Ishikawa (cell line): ENCODE data around the gene GPC6.

Source experiments
- CEBPB ChIP-seq: IDR thresholded peaks from 2 replicates; pipeline ENCODE4 v1.6.1; 2012
- CREB1 ChIP-seq: IDR thresholded peaks from 2 replicates; pipeline ENCODE4 v1.6.1; 2012; ENCODE audit warnings: low read depth
- EGR1 ChIP-seq: IDR thresholded peaks from 2 replicates; pipeline ENCODE4 v1.6.1; 2012
- EP300 ChIP-seq: IDR thresholded peaks from 2 replicates; pipeline ENCODE4 v1.6.1; 2012; ENCODE audit warnings: borderline replicate concordance
- FOXM1 ChIP-seq: IDR thresholded peaks from 2 replicates; pipeline ENCODE4 v1.6.1; 2012; ENCODE audit warnings: low read depth, borderline replicate concordance
- NFIC ChIP-seq: IDR thresholded peaks from 2 replicates; pipeline ENCODE4 v1.6.1; 2012
- RAD21 ChIP-seq: IDR thresholded peaks from 2 replicates; pipeline ENCODE4 v1.6.1; 2012; ENCODE audit warnings: low read depth
- TAF1 ChIP-seq: IDR thresholded peaks from 2 replicates; pipeline ENCODE4 v1.6.1; 2012; ENCODE audit warnings: low read depth, mild to moderate bottlenecking
- TCF12 ChIP-seq: IDR thresholded peaks from 2 replicates; pipeline ENCODE4 v1.6.1; 2012; ENCODE audit warnings: low read depth
- TEAD4 ChIP-seq: IDR thresholded peaks from 2 replicates; pipeline ENCODE4 v1.6.1; 2012
- YY1 ChIP-seq: IDR thresholded peaks from 2 replicates; pipeline ENCODE4 v1.6.1; 2012; ENCODE audit warnings: low read depth
- ZBTB7A ChIP-seq: IDR thresholded peaks from 2 replicates; pipeline ENCODE4 v1.6.1; 2012; ENCODE audit warnings: low read depth
- TF ChIP-seq, protein P1 (sequence below): IDR thresholded peaks from 2 replicates; pipeline ENCODE4 v1.6.1; 2012
- TF ChIP-seq, protein P2 (sequence below): IDR thresholded peaks from 2 replicates; pipeline ENCODE4 v1.6.1; 2012; ENCODE audit warnings: low read depth, mild to moderate bottlenecking
- TF ChIP-seq, protein P3 (sequence below): IDR thresholded peaks from 2 replicates; pipeline ENCODE4 v1.6.1; 2012

Gene GPC6

DNA sequence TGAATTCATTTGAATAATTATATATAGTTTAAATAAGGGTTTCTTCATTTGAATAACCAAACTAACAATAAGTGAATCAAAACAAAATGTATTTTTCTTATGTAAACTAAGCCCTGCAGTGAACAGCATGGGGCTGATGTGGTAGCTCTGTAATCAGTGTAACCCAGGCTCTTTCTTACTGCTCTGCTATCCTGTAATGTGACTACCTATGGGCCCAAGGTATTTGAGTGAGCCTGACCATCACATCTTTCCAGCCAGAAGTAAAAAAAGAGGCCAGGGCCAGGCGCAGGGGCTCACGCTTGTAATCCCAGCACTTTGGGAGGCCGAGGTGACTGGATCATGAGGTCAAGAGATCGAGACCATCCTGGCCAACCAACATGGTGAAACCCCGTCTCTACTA, 758.3 kb downstream of the GPC6 start:
- TF ChIP-seq NFIC (no peak), TEAD4 (no peak), CREB1 (no peak), TCF12 (no peak), FOXM1 (no peak), EGR1 (no peak), CEBPB (no peak), EP300 (no peak), TAF1 (no peak), RAD21 (no peak), YY1 (no peak), ZBTB7A (no peak)
- TF ChIP-seq, protein P1, sequence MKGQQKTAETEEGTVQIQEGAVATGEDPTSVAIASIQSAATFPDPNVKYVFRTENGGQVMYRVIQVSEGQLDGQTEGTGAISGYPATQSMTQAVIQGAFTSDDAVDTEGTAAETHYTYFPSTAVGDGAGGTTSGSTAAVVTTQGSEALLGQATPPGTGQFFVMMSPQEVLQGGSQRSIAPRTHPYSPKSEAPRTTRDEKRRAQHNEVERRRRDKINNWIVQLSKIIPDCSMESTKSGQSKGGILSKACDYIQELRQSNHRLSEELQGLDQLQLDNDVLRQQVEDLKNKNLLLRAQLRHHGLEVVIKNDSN = no peak
- TF ChIP-seq, protein P2, sequence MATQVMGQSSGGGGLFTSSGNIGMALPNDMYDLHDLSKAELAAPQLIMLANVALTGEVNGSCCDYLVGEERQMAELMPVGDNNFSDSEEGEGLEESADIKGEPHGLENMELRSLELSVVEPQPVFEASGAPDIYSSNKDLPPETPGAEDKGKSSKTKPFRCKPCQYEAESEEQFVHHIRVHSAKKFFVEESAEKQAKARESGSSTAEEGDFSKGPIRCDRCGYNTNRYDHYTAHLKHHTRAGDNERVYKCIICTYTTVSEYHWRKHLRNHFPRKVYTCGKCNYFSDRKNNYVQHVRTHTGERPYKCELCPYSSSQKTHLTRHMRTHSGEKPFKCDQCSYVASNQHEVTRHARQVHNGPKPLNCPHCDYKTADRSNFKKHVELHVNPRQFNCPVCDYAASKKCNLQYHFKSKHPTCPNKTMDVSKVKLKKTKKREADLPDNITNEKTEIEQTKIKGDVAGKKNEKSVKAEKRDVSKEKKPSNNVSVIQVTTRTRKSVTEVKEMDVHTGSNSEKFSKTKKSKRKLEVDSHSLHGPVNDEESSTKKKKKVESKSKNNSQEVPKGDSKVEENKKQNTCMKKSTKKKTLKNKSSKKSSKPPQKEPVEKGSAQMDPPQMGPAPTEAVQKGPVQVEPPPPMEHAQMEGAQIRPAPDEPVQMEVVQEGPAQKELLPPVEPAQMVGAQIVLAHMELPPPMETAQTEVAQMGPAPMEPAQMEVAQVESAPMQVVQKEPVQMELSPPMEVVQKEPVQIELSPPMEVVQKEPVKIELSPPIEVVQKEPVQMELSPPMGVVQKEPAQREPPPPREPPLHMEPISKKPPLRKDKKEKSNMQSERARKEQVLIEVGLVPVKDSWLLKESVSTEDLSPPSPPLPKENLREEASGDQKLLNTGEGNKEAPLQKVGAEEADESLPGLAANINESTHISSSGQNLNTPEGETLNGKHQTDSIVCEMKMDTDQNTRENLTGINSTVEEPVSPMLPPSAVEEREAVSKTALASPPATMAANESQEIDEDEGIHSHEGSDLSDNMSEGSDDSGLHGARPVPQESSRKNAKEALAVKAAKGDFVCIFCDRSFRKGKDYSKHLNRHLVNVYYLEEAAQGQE = no peak
- TF ChIP-seq, protein P3, sequence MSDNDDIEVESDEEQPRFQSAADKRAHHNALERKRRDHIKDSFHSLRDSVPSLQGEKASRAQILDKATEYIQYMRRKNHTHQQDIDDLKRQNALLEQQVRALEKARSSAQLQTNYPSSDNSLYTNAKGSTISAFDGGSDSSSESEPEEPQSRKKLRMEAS = no peak

DNA sequence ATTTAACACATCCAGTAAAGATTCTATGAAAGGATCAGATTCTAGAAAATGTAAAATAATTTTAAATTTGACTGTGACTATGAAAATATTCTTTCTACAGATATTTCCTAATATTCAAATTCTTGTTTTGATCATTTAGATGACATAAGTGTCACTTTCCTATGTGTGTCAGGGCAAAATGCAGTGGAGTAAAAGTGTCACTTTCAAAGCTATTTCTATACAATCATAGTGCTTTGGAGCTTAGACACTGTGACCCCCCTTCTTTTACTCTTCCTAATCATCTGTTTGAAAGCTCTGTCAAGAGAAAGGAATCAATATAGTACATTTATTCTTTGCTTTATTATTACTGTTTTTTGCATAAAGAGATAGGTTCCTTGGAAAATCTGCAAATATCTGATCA, 760.9 kb downstream of the GPC6 start:
- TF ChIP-seq, protein P1 = no peak
- TF ChIP-seq, protein P3 = no peak
- no peak for TF ChIP-seq TCF12

DNA sequence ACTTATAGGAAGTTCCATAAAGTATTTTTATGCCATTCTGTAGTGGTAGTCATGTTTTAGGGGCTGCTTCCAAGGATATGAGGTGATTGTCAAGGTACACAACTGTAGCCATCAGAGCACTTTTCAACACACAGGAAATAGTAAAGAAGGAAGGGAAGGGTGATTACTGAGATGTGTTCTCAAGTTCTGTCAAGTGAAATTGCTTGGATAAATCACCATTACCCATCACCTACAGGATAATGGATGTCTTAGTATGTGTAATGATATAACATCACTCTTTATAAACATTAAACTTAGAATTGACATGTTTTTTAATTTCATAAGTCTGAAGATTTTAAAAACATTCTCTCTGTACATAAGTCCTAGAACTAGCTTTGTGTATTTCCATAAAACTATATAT, 765.0 kb downstream of the GPC6 start:
- TF ChIP-seq TAF1 = no peak
- no peak for TF ChIP-seq YY1
- TF ChIP-seq EGR1 = no peak
- TF ChIP-seq TCF12 = no peak
- TF ChIP-seq, protein P3 = no peak

DNA sequence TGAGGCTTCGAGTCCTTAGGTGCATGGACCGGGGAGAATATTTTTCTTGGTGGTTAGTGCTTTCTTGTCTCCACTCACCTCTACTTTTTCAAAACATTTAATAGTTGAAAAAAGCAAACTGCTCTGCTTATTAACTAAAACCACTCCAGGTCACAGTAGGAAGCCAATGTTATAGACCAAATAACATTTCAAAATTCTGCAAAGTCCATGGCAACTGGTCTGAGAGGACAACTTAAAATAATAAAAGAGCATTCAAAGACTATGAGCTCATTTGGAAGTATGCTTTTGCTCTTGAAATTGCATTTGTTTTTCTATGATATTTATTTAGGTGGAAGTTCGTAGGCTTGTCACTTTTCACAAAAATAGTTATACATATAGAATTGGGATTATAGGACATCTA, 769.9 kb downstream of the GPC6 start:
- TF ChIP-seq EP300 (no peak), RAD21 (no peak), CREB1 (no peak)
- TF ChIP-seq, protein P1 = no peak
- TF ChIP-seq, protein P2 = no peak

DNA sequence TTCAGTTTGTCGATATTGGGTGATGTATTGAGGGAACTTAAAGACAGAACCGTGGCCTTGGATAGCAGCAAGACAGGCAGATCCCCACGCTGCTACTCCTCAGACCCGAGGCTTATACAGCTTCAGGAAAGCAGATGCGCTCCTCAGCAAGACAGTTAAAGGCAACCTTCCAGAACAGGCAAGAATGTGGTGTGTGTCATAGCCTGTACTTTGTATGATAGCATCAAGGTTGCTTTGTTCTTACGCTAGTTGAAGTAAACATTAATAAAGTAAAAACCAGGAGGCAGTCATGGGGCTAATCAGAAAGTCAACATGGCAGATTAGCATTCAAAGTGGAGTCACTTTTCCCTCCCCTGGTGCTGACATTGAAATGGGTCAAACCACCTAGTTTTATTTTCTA, 779.7 kb downstream of the GPC6 start:
- TF ChIP-seq EP300 = no peak
- TF ChIP-seq TAF1 = no peak
- no peak for TF ChIP-seq NFIC

DNA sequence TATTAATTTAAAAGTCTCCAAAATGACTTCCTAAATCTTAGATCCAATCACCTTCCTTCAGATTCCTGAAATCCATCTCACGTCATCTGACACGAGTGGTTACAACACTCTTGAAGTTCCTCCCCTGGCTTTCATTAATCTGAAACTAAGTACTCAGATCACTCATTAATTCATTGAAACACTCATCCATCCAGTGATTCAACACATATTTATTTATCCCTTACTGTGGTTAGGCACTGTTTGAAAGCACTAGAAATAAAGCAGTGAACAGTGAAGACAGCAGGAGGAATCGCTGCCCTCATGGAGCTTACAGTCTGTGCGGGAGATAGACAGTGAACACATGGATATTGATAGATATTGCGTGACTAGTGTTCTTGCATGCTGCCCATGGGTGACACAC, 780.5 kb downstream of the GPC6 start:
- TF ChIP-seq CEBPB (no peak), YY1 (no peak), TEAD4 (no peak)
- TF ChIP-seq, protein P1 = no peak
- TF ChIP-seq, protein P2 = no peak
- TF ChIP-seq, protein P3 = no peak
